CD4-positive, alpha-beta T cell treated with Interleukin-12 subunit alpha and Interleukin-12 subunit beta, for 1 hour (primary cell): ENCODE measurements around the gene PM20D1.
A peak's percentile ranks its signal among the peaks of the same experiment; 100 is the strongest.
"Not testable (repeated sequence)": the region's sequence is repeated elsewhere in the genome, so short reads cannot be mapped to it uniquely, and the experiment has no call there.

Experiments
- DNase-seq: peaks from one replicate; pipeline ENCODE4 v3.0.0-alpha.2; 2020

PM20D1 gene

GRCh38 chr1:205840146-205840923, 9.6 kb downstream of the PM20D1 start:
- DNase-seq = no peak

- DNase-seq = no peak
These were observed 12.5 kb downstream of the PM20D1 start for GRCh38 chr1:205837382-205837970.

- DNase-seq = no peak
These were observed 15.2 kb downstream of the PM20D1 start for GRCh38 chr1:205834751-205835150.

GRCh38 chr1:205832326-205832751, 17.6 kb downstream of the PM20D1 start:
- DNase-seq = no peak

GRCh38 chr1:205827623-205828022, 22.3 kb downstream of the PM20D1 start:
- no peak for DNase-seq

- DNase-seq = no peak
These were observed 22.9 kb downstream of the PM20D1 start for GRCh38 chr1:205826995-205827394.

GRCh38 chr1:205826016-205826806, 23.7 kb downstream of the PM20D1 start:
- DNase-seq = no peak

- DNase-seq = no peak
These were observed 25.8 kb downstream of the PM20D1 start for GRCh38 chr1:205824180-205824579.

GRCh38 chr1:205823260-205823659, 26.7 kb downstream of the PM20D1 start:
- not testable (repeated sequence) for DNase-seq

- DNase-seq = no peak
These were observed 27.5 kb downstream of the PM20D1 start for GRCh38 chr1:205822397-205822796.

GRCh38 chr1:205817988-205818387, 31.9 kb downstream of the PM20D1 start:
- DNase-seq = no peak

- no peak for DNase-seq
These were observed 32.6 kb downstream of the PM20D1 start for GRCh38 chr1:205817364-205817763.

- DNase-seq = peak; percentile 43
These were observed 36.2 kb downstream of the PM20D1 start for GRCh38 chr1:205813755-205814058.

GRCh38 chr1:205812878-205813754, 36.8 kb downstream of the PM20D1 start, which contains the start of gene SLC41A1:
Gene SLC41A1 (minus strand): TSS chr1:205813198. CDS start chr1:205810441, 2,757 bp downstream.
- DNase-seq = peak; percentile 96

GRCh38 chr1:205812271-205812877, 37.6 kb downstream of the PM20D1 start:
- no peak for DNase-seq

GRCh38 chr1:205811660-205812059, 38.3 kb downstream of the PM20D1 start:
- DNase-seq = no peak

- no peak for DNase-seq
These were observed 39.3 kb downstream of the PM20D1 start for GRCh38 chr1:205810448-205811157.

GRCh38 chr1:205809942-205810345, 40.0 kb downstream of the PM20D1 start:
- DNase-seq = no peak

GRCh38 chr1:205809469-205809868, 40.5 kb downstream of the PM20D1 start:
- no peak for DNase-seq

- peak; percentile 16 for DNase-seq
These were observed 44.7 kb downstream of the PM20D1 start for GRCh38 chr1:205805082-205805711.

- no peak for DNase-seq
These were observed 45.3 kb downstream of the PM20D1 start for GRCh38 chr1:205804605-205805004.
